Effector CD8-positive, alpha-beta T cell (primary cell): Measurements from ENCODE around the gene LUC7L2.
"Not testable (repeated sequence)": the region's sequence is repeated elsewhere in the genome, so short reads cannot be mapped to it uniquely, and the experiment has no call there.

ENCODE experiments used
- DNase-seq: peaks from one replicate; lab custom pipeline; 2025; lab: John Stamatoyannopoulos, UW

Gene LUC7L2

DNA sequence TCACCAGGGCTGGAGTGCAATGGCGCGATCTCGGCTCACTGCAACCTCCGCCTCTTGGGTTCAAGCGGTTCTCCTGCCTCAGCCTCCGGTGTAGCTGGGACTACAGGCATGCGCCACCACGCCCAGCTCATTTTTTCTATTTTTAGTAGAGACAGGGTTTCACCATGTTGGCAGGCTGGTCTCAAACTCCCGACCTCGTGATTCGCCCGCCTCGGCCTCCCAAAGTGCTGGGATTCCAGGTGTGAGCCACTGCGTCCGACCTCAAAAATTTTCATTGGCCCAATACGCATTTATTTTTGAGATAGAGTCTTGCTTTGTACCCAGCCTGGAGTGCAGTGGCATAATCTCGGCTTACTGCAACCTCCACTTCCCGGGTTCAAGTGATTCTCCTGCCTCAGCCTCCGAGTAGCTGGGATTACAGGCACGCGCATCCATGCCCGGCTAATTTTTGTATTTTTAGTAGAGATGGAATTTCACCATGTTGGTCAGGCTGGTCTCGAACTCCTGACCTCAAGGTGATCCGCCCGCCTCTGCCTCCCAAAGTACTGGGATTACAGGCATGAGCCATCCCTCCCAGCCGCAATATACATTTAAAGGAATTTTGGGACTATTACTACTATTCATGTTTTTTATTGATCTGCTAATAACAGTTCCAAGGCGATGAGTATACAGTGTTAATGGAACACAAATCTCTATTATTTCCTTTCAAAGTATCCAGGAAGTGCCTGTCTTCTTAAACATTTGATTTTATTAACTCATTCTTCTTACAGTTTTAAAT, 1.8 kb upstream of the LUC7L2 start:
- DNase-seq = not testable (repeated sequence)

DNA sequence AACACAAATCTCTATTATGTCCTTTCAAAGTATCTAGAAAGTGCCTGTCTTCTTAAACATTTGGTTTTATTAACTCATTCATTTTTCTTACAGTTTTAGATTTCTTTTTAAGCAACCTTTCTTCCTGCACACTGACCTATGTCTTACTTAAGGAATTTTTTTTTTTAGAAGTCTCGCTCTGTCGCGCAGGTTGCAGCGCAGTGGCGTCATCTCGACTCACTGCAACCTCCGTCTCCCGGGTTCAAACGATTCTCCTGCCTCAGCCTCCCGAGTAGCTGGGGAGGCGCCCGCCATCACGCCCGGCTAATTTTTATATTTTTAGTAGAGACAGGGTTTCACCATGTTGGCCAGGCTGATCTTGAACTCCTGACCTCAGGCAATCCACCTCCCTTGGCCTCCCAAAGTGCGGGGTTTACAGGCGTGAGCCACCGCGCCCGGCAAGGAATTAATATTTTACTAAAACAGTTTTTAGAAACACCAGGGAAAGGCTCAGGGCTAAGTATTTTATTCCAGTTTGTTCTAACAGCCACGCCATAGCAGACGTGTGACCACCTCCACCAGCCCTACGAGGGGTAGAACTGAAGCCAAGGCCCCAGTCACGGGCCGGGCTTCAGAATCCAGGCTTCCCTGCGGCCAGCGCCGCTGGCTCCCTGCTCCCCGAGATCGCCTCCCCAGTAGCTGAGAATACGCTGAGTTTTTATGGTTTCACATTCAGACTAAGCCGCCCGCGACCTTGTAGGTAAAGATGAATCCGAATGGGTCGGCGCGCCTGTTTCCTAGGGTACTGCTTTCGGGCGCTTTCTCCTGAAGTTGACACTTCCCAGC, 941 bp upstream of the LUC7L2 start:
- no peak for DNase-seq

DNA sequence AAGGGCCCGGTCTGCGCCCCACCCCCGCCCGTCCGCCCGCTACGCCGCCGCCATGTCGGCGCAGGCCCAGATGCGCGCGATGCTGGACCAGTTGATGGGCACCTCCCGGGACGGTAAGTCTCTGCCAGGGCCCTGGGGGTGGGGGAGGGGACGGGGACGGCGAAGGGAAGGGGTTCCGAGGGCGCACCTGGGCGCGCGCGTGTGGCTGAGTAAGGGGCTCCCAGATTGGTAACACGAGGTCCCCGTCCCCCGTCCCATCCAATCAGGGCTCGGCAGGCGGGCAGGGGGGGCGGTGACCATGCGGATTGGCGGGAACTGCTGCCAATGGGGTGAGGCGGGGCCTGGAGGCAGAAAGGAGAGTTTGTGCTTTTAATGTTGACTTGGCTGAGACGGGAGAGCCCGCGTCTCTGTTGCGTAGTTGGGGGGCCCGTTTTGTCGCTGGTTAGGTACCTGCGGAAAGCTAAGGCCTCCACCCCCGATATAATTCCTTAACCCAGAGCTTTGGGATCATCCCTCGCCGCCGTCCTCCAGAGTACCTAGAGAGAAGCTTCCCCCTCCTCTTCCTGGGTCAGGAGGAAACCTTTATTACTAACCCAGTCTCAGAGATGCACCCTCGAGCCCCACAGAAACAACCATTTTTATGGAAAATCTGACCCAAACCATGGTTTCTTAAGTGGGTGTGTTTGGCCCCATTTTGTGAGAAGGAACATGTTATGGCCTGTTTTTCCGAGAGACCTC, 685 bp downstream of the LUC7L2 start:
- peak; percentile 98 for DNase-seq

DNA sequence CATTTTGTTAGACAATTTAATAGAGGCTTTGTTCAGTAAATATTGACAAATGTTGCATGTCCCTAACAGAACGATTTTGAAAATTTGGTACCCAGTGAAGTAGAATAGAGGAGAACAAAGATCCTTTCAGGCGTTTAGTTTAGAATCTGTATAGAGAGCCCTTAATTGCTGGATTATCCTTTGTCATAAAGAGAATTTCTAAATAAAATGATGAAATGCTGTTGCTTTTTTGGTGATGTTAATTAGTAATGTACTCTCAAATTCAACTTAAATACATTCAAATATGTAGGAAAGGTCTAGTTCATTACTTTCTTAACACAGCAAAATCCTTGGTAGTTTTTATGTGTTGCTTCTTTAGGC, 1.2 kb downstream of the LUC7L2 start:
- no peak for DNase-seq

DNA sequence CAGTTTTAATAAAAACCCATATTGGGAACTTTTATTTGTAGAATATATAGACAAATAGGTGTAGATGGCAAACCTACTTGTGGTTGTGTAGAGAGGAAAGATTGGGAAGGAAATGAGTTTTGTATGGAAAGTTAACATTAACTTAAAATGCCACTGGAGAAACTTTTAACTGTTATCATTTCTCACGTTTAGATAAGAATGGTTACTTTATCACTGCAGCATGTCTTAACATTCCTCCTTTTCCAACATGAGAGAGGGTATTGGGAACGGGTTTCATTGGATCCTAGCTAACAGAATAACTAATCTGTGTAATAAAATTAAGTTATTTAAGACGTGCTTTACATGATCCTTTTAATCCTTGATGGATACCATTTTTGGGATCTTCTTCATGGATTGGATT, 1.8 kb downstream of the LUC7L2 start:
- no peak for DNase-seq

DNA sequence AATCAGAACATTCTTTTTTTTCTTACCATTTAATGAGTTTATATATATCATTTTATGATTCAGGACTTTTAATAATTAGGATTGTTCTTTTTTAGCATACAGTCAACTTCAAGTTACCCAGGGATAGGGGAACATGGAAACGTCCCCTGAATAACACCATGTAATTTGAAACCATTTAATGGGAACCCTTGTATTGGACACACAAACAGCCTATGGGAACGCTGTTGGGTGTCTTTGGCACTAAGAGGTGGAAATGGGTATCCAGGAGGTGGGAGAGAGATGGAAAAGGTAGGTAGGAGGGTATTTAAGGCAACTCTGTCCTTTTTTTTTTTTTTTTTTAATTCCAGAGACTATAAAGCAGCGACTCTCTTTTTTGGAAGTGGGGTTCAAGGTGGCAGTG, 2.6 kb downstream of the LUC7L2 start:
- no peak for DNase-seq

DNA sequence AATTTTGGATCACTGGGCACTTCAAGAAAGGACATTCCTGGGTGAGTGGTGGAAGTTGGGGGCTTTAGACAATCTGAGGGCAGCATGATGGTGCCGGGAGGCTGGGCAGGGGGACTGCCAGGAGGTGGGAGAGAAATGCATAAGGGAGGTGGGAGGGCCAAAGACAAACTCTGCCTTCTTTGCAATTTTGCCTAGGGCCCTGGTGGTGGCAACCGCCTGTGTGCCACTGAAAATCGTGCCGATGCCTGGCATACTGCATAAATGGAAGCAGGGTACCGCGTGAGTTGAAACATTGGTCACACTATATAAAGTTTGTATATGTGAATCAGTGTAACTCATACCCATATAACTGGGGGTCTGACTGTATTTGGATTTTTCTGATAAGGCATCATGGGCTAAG, 3.3 kb downstream of the LUC7L2 start:
- no peak for DNase-seq

DNA sequence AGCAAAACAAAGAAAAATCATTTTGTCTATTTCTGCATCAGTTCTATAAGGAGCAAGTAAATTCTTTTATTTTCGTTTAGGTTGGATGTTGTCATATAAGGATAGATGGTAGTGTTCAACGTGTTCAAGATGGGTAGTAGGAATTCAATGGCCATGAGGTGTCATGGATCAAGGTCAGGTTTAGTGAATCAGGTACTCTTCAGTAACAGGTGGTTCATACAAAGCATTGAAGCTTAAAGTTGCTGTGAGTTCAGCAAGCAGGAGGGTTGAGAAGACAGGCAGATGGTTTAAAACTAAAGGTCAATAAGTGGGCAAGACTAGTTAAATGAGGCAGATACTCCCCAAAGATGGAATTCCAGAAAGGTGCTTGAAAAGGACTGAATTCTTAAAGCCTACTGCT, 5.6 kb downstream of the LUC7L2 start:
- DNase-seq = no peak

DNA sequence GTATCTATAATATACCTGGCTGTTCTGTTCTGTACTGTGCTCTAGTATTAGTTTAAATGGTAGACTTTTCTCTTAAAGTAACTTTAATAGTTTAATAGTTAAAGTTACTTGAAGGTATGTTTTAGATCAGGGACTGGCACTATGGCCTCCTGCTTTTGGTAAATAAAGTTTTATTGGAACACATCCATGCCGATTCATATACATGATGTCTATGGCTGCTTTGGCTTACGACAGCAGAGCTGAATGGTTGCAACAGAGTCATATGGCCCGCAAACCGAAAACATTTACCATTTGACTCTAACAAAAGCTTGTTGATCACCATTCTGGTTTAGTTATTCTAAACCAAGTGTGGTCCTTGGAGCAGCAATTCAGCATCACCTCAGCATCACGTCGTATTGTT, 6.7 kb downstream of the LUC7L2 start:
- no peak for DNase-seq

DNA sequence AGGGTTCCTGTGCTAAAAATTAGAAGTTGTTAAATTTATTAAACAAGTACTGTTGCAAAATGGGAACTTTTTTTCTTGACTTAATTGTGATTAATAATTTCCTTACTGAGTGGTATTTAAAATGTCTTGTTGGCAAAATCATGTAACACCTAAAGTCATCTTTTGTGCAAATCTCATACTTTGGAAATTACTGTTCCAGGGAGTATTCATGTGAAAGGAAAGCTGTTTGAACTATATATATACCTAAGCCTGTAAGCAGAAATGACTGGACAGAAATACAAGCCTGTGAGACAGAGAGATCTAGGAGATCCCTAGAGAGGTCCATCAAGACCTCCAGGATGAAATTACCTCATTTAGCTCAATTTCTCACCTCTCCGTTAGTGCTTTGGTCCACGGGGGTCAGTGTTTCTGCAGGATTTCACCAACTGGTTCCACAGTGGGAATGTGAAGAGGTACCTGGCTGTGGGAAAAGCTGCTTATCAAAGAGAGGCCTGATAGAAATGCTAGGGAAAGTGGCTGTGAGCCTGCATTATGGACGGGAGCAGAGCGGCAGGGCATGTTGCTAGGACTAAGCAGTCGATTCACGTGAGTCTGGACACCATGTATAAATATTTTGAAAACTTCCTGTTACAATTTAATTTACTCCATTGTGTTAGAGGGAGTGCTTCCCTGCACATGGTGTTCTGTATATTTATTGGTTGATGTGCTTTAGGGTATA, 7.9 kb downstream of the LUC7L2 start:
- no peak for DNase-seq

DNA sequence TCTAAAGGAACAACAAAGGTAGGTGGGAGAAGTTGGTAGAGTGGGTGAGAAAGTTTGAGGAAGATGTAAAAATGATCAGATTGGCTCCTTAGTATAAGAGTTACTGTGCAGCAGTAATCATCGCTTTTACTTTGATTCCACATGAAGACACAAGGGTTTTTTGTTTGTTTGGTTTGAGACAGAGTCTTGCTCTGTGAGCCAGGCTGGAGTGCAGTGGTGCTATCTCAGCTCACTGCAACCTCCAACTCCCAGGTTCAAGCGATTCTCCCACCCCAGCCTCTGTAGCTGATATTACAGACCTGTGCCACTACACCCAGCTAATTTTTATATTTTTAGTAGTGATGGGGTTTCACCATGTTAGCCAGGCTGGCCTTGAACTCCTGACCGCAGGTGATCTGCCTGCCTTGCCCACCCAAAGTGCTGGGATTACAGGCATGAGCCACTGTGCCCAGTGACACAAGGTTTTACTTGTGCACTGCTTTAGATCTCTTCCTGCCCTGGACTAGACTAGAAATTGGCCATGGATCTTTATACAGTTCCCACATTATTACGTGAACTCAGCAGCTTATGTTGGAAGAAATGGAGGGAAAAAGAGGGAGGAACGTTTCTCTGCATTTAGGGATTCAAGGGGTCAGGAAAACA, 10.7 kb downstream of the LUC7L2 start:
- DNase-seq = no peak

DNA sequence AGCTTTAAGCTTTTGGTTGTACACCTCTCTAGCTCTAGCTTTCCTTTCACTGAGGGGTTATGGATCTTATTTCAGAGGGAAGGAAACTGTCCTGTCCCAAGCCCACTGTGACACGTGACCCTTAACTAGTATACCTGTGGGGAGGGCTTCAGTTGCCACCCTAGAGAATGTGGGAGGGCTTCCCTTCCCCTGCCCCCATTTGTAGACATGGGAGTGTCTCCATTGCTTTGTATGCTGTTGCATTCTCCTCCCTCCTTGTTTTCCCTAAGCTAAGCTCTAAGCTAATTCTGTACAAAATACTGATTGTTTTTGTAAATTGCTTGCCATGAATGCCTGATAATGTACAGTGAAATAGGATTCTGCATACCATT, 11.2 kb downstream of the LUC7L2 start:
- no peak for DNase-seq

DNA sequence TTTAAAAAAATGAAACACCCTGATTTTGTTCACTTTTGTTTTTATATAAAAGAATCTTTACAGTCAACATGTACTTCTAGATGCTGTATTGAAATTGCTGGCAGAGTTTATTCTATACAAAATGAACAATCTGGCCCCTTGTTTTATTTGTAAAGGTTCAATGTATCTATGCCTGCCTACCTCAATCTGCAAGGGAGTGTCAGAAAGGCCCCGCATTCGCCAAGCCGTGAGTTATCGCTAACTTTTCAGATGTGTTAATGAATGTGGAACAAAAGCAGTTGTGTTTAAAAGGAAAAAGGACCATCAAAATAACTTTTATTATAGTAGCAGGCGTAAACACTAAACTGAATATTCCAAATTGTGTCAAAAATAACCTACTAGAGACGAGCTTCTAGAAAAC, 14.6 kb downstream of the LUC7L2 start:
- no peak for DNase-seq

DNA sequence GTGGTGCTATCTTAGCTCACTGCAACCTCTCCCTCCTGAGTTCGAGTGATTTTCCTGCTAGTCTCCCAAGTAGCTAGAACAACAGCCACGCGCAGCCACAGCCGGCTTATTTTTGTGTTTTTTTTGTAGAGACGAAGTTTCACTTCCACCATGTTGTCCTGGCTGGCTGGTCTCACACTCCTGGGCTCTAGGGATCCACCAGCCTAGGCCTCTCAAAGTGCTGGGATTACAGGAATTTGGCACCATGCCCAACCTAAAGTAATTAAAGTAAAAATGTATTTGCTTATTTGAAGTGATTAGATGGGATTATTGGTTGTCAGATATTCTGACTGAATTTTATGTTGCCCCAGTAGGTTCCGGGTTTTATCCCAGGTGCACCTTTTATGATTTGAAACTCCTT, 22.7 kb downstream of the LUC7L2 start:
- no peak for DNase-seq

DNA sequence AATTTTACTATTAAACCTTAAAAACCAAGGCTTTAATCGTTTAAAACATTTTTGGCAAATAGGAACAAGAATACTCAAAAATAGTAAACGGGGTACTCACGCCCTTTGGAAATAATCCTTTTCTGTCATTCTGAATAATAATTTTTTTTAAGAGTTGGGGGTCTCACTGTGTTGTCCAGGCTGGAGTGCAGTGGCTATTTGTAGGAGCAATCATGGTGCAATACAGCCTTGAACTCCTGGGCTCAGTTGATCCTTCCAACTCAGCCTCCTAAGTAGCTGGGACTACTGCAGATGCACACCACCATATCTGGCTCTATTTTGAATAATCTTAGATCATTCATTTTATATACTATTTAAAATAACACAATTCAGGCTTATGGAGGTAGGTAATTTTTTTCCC, 24.9 kb downstream of the LUC7L2 start:
- no peak for DNase-seq

DNA sequence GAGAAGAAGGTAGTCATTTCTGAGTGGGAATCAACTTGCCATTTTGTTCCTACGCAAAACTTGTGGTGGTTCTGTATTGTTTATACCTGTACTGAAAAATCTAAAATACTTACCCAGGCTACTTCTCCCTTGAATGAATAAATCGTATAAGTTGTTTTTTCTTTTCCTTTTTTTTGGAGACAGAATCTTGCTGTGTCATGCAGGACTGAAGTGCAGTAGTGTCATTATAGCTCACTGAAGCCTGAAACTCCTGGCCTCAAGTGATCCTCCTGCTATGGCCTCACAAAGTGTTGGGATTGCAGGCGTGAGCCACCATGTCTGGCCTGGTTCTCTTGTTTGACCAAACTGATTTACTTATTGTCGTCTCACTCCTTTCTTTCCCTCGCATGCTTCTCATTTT, 27.9 kb downstream of the LUC7L2 start:
- DNase-seq = no peak

DNA sequence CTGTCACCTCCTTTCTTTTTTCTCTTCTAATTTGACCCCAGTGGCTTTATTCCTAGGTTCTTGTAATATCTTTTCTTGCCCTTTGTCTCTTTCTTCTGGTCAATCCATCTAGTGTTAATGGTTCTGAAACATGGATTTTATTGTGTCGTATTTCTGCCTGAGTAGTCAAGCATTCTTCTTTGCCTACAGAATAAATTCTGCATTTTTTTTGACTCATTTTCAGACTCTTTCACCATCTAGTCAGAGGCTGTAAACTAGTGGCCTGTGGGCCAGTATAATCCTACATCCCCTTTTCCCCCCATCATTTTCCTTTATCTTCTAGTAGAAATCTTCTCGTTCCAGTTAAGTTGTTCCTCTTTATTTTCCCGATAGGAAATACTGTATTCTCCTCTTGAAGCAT, 29.4 kb downstream of the LUC7L2 start:
- DNase-seq = no peak

DNA sequence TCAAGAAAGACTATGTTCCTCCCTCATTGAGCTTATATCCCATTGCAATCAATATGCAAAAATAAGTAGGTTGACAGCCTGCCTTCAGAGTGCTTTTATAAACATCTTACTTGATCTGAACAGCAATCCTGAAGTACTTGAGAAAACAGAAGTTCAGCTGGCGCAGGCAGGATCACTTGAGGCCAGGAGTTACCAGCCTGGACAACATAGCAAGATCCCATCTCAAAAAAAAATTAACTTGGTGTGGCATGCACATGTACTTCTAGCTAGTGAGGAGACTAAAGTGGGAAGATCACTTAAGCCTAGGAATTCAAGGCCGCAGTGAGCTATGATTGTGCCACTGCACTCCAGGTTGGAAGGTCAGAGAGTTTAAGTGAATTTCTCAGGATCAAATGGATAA, 30.1 kb downstream of the LUC7L2 start:
- DNase-seq = no peak

DNA sequence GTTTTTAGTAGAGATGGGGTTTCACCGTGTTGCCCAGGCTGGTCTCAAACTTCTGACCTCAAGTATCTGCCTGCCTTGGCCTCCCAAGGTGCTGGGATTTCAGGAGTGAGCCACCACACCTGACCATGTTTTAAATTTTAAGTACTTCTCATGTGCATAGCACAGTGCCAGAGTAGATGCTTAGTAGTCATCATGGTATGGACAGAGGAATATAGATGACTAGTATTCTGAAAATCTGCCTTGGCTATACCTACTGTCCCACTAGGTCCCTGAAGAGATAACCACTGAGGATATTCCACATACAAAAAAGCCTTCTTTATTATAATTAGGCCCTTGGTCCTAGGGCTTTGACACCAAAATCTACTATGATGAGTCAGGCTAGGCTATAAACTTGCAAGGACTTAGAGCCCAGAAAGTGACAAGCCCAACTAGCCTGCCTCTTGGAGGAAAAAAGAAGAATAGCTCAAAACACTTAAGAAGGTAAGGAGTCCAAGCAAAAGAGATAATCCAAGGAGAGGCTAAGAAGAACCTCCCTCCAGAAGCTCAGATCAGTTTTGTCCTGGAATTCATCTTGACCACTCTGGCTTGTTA, 34.0 kb downstream of the LUC7L2 start:
- DNase-seq = no peak

DNA sequence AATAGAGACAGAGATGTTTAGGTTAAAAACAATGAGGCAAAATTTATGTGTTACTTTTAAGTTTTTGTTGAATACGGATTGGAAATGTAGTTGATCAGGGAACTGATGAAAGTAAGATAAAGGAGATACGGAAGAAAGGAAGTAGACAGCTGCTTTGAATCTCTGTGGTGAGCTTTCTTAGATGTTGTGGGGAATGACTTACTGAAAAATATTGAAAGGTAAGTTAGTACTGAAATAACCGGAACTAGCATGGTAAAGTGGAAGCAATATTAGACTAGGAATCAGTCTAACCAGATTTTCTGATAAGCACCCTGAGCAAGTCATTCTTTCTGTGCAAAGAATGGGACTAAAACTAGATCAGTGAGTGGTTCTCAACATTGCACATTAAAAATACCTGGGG, 34.8 kb downstream of the LUC7L2 start:
- DNase-seq = no peak

DNA sequence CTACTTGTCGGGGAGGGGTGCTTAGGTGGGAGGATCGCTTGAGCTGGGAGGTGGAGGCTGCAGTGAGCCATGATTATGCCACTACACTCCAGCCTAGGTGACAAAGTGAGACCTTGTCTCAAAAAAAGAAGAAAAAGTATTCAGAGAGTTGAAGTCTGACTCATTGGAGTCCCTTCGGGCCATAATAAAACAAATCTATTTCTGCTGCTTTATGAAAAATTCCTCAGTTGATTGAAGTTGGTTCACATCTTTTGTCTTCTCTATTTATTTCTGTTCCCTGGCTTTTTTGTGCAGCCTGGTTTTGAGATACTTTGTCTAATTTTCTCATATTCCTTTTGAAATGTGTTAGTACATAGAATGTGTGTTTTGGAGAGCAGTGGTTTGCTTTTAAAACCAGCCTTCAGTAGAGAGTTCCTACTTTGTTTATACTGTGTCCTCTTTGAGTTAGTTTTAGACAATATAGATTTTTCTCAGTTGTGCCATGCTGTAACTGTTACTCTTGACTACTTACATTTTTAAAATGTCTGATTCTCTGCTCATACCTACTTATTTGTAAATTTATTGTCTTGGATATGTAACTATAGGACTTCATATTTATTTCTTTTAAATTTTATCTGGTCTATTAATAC, 36.7 kb downstream of the LUC7L2 start:
- DNase-seq = no peak
